ENCODE data around the gene HECW1.
"Not testable (repeated sequence)": the region's sequence is repeated elsewhere in the genome, so short reads cannot be mapped to it uniquely, and the experiment has no call there.

Gene HECW1

GRCh38 chr7:43479543-43479942 is 367.1 kb downstream of the HECW1 start:
- DNase-seq, result no peak

- DNase-seq, result no peak
Observed at GRCh38 chr7:43480581-43480980, 368.1 kb downstream of the HECW1 start.

- DNase-seq, result no peak
Observed at GRCh38 chr7:43481902-43482678, 369.6 kb downstream of the HECW1 start.

- no peak for DNase-seq
Observed at GRCh38 chr7:43482679-43483252, 370.3 kb downstream of the HECW1 start.

- DNase-seq, result no peak
Observed at GRCh38 chr7:43484678-43485395, 372.4 kb downstream of the HECW1 start.

DNA sequence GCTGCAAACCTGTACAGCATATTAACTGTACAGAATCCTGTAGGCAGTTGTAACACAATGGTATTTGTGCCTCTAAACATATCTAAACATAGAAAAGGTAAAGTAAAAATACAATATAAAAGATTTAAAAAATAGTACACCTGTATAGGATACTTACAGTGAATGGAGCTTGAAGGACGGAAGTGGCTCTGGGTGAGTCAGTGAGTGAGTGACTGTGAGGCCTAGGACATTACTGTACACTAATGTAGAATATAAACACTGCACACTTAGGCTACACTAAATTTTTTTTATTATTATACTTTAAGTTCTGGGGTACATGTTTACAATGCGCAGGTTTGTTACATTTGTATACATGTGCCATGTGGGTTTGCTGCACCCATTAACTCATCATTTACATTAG is 373.1 kb downstream of the HECW1 start:
- no peak for DNase-seq

DNA sequence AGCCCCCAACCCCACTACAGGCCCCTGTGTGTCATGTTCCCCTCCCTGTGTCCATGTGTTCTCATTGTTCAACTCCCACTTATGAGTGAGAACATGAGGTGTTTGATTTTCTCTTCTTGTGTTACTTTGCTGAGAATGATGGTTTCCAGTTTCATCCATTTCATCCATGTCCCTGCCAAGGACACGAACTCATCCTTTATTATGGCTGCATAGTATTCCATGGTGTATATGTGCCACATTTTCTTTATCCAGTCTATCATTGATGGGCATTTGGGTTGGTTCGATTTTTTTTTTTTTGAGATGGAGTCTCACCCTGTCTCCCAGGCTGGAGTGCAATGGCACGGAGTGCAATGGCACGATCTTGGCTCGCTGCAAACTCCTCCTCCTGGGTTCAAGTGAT is 373.6 kb downstream of the HECW1 start:
- DNase-seq, result not testable (repeated sequence)

GRCh38 chr7:43486634-43487033 is 374.2 kb downstream of the HECW1 start:
- no peak for DNase-seq

DNA sequence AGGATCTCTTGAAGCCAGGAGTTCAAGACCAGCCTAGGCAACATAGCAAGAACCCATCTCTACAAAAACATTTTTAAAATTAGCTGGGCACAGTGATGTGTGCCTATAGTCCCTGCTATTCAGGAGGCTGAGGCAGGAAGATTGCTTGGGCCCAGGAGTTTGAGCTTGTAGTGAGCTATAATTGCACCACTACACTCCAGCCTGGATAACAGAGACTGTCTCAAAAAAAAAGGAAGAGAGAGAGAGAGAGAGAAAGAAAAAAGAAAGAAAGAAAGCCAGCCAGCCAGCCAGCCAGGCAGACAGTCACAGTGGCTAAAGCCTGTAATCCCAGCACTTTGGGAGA is 375.3 kb downstream of the HECW1 start:
- no peak for DNase-seq

- DNase-seq, result no peak
Observed at GRCh38 chr7:43489257-43489656, 376.8 kb downstream of the HECW1 start.

DNA sequence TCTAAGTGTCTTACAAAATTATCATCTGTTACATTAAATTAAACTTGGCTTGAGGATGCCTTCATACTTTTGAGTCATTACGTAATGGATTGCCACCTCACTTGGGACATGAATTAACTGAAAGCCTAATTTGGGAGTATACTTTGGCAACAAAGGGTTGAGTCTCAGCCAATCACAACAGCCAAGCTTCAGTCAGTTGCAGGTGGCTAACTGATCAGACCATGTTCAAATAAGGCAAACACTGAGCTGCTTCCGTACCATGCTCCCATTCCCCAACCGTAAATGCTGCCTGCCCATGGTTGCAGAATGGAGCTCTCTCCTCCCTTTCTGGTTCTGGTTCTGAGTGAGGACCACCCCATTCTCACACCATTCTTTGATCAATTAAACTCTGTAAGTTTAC is 377.6 kb downstream of the HECW1 start:
- DNase-seq, result no peak

- DNase-seq, result no peak
Observed at GRCh38 chr7:43491123-43491522, 378.7 kb downstream of the HECW1 start.

GRCh38 chr7:43491984-43492383 is 379.5 kb downstream of the HECW1 start:
- no peak for DNase-seq

- DNase-seq, result no peak
Observed at GRCh38 chr7:43492896-43493295, 380.4 kb downstream of the HECW1 start.

DNA sequence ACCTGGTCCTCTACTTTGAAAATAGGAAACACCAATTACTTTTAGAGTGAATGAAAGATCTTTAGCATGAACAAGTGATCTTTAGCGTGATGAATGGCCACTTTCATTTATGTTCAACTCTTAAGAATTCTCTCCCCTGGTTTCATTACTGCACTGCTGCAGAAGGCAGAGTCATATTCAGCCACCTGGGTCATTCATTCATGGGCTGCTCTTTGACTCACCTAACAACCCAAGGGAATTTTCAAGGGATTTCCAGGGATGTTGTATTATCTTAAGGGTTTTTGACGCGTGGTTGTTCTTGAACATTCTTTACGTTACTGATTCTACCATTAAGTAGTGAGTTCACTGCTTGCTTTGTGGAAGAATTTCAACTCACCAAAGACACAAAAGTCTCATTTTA is 383.1 kb downstream of the HECW1 start:
- no peak for DNase-seq

DNA sequence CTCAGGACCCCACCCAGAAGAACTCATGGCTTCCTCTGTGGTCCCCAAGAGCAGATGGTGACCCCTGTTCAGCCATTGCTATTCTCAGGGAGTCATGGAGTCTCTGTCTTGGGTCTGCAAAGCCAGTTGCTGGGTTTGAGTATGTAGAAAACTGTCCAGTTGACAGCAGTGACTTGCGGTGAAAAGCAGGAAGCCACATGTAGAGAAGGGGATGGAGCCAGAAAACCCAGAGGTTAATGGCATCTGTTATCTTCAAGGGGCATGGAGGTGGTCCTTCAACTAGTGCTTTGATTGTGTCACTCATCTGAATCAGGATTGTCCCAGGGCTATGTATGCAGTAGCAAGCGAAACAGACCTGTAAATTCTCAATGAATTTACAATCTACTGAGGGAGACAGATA is 384.1 kb downstream of the HECW1 start:
- DNase-seq, result no peak

GRCh38 chr7:43501870-43502269 is 389.4 kb downstream of the HECW1 start:
- DNase-seq, result no peak

DNA sequence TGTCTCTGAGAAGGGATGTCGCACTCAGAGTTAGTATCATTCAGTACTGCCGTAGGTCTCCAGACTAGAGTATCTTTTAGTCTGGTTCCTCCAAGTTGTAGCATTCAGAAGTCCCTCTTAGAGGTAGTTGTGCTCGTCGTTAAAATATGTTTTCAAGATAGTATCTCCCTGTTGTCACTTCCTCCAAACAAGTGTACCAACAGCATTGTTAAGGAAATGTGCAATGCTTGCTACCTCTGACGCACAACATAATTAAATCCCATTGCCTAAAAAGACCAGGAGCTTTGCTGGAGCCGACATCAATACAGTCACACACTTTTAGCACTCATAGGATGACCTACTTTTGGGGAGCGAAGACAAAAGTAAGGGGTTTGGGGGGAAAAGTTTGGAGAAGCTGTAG is 390.5 kb downstream of the HECW1 start:
- no peak for DNase-seq

DNA sequence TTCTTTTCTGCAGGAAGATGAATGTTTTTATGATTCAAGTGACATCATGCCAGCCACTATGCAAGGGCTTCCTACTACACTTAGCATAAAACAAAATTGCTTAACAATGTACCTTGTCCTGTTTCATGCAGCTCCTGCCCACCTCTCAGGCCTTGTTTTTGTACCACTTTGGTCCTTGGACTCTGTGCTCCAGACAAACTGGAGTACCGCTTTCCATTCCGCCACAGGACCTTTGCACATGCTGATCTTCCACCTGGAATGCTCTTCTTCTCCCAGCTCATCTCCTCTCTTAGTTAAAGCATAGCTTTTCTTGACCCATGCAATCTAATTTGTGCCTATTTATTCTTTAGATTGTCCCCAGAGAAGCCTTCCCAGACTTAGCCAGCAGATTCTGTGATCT is 393.0 kb downstream of the HECW1 start:
- DNase-seq, result no peak

GRCh38 chr7:43506460-43506859 is 394.0 kb downstream of the HECW1 start:
- DNase-seq, result no peak

DNA sequence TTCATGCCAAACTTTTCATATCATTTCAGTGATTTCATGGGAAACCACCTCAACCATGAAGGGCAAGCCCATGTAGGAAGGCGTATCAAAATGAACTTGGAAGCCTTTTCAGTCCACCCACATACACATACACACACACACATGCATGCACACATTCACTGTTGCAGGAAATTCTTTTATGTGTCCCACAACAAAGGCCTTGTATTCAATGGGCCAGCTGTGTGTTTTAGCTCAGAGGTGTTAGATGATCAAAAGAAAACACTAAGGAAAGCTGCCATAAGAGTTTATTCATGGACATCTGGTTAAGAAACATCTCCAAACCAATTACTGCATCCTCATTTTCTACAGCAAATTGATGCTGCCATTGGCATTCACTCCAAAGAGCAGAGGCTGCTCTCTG is 396.0 kb downstream of the HECW1 start:
- DNase-seq, result peak; percentile 11

DNA sequence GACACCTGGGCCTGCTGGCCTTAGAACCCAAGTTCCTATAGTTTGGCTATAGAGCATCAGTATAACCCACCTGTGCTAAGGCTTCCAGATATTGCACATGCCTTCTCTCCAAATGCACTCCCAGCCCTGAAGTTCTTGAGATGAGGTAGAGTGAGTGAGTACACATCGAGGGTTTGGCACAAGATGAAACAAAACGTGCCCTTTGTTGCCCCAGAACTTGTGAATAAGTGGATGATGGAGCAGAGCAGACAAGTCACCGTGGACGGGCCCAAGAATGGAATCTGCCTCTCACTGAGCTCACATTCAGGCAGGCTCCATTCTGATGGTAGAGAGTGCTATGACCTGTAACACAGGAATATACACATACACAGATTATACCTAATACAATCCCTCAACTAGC is 397.5 kb downstream of the HECW1 start:
- no peak for DNase-seq

- no peak for DNase-seq
Observed at GRCh38 chr7:43511029-43511428, 398.6 kb downstream of the HECW1 start.

DNA sequence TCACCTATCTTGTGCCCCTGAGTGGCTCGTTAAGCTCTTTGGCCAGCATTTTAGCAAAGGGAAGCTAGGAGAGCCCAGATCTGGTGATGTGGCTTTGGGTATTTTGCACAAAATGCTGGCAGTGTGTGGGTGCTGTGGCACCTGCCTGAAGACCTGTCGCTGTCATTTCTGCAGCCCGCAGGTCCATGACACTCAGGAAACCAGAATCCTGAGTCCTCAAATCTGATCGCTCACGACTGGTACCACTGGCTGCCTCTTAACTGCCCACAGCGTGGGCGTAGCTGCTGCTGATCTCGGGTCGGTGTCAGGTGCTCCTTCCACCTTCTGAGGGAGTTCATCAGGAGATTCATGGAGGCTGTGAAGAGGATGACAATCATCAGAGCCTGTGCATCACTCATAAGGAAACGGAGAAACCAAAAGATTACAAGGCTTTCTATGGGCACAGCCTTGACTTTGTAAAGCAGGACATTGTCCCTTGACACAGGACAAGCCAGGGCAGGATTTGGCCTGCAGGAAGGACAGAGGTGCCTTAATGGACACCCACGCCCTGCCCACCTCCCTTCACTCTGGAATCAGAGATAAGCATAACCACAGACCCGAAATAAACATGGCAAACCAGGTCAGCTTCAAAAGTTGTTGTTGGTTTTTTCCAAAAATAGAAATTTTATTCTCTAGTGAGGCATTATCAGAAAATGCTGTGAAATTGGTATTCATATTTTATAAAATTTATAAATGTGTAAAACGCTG is 399.5 kb downstream of the HECW1 start:
- DNase-seq, result no peak

Measured in retina (tissue), 1 donor.